ENCODE data around the gene BCL2.

Gene BCL2

DNA sequence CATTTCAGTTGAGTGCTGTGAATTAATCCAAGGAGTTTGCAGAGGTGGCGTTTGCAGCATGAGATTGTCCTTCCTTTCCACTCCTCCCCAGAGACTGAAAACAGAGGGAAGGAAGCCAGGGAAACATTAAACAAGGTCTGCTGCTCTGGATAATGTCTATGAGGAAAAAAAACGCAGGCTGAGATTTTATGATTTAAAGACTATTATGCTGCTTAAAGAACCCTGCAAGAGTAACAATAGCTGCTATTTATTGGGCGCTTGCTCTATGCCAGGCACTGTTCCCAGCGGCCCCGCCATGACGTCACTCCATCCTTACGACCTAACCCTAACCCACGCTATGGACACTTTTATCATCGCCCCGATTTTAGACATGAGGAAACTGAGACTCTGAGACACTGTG is 222.4 kb downstream of the BCL2 start:
- no peak for TF ChIP-seq ZFX (IDR thresholded peaks at IDR 0.05)
- TF ChIP-seq, protein P1, sequence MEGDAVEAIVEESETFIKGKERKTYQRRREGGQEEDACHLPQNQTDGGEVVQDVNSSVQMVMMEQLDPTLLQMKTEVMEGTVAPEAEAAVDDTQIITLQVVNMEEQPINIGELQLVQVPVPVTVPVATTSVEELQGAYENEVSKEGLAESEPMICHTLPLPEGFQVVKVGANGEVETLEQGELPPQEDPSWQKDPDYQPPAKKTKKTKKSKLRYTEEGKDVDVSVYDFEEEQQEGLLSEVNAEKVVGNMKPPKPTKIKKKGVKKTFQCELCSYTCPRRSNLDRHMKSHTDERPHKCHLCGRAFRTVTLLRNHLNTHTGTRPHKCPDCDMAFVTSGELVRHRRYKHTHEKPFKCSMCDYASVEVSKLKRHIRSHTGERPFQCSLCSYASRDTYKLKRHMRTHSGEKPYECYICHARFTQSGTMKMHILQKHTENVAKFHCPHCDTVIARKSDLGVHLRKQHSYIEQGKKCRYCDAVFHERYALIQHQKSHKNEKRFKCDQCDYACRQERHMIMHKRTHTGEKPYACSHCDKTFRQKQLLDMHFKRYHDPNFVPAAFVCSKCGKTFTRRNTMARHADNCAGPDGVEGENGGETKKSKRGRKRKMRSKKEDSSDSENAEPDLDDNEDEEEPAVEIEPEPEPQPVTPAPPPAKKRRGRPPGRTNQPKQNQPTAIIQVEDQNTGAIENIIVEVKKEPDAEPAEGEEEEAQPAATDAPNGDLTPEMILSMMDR (conservative IDR thresholded peaks at IDR 0.05), result no peak
- H3K27ac ChIP-seq, result no peak overlapping the region

DNA sequence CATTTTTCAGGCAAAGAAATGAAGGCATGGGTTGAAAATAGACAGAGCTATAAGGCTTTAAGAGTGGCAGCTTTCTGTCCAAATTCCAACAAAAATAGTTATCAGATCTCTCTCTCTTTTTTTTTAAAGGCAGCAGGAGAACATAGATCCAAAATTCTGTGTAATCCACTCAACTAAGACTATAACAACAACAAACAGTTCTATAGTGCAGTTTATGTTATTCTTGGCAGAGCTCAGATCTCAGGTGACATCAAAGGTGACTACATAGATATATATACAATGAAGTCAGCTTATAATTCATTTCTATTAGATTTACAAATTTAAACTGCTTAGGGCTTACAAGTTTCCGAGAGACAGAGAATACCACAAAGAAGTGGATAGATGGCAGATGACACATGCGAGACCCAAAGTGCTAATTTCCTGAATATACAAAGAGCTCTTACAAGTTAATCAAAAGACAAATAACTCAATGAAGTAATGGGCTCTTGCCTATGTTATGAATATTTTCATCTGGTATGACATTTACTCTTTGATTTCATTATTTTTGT is 223.2 kb downstream of the BCL2 start:
- H3K27ac ChIP-seq, result no peak overlapping the region
- TF ChIP-seq, protein P1 (conservative IDR thresholded peaks at IDR 0.05), result no peak

DNA sequence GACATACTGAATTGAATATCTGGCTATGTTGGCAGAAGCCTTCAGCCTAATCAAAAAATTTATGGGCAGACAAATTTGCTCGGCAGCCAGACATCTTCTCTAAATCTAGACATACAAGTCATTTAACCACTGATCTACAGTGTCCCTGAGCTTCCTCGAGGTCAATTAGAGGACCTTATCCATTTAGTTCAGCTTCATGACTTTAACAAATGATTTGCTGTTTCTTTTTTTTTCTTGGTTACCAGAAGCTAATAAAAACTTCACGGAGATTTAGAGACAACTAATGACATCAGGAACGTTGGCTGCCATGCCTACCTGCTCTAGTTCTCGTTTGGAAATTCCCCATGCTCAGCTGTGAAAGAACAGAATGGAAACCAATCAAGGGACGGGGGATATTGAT is 223.8 kb downstream of the BCL2 start:
- no peak overlapping the region for H3K27ac ChIP-seq
- TF ChIP-seq, protein P1 (conservative IDR thresholded peaks at IDR 0.05), result no peak
- no peak for TF ChIP-seq ZFX (IDR thresholded peaks at IDR 0.05)

DNA sequence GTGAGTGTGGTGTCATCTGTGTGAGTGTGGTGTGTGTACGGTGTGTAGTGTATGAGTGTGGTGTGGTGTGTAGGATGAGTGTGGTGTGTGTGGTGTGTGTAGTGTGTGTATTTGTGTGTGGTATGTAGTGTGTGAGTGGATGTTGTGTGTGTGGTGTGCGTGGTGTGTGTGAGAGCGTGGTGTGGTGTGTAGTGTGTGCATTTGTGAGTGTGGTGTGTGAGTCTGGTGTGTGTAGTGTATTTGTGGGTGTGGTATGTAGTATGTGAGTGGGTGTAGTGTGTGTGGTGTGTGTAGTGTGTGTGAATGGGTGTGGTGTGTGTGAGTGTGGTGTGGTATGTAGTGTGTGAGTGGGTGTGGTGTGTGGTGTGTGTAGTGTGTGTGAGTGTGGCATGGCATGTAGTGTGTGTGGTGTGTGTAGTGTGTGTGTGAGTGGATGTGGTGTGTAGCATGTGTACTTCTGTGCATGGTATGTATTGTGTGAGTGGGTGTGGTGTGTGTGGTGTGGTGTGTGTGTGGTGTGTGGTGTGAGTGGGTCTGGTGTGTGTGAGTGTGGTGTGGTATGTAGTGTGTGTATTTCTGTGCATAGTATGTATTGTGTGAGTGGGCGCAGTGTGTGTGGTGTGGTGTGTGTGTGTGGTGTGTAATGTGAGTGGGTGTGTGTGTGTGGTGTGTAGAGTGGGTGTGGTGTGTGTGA is 227.8 kb downstream of the BCL2 start:
- no peak overlapping the region for H3K27ac ChIP-seq
- TF ChIP-seq, protein P1 (conservative IDR thresholded peaks at IDR 0.05), result no peak
- no peak for TF ChIP-seq ZFX (IDR thresholded peaks at IDR 0.05)

DNA sequence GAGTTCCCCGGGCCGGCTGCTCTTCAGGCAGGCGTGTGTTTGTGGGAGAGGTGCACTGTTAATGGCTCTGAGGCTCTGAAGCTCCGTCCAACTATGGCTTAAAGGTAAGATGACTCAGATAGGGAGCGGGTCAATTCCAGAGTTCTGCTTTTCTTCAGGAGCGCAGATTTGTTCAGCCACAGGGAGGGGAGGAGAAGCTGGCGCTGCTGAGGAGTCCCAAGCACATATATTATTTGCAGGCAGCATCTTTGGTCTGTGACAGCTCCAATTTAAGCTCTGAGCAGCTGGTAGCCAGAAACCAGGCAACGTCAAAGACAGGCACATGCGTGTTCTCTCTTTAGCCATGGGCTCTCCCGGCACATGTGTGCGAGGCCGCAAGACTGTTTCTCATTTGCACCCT is 229.2 kb downstream of the BCL2 start:
- H3K27ac ChIP-seq, result no peak overlapping the region
- TF ChIP-seq ZFX (IDR thresholded peaks at IDR 0.05), result no peak
- TF ChIP-seq, protein P1 (conservative IDR thresholded peaks at IDR 0.05), result no peak

- no peak overlapping the region for H3K27ac ChIP-seq
- TF ChIP-seq, protein P1 (conservative IDR thresholded peaks at IDR 0.05), result no peak
- no peak for TF ChIP-seq ZFX (IDR thresholded peaks at IDR 0.05)
Observed at GRCh38 chr18:63089041-63089440, 230.5 kb downstream of the BCL2 start.

GRCh38 chr18:63088262-63088661 is 231.3 kb downstream of the BCL2 start:
- TF ChIP-seq, protein P1 (conservative IDR thresholded peaks at IDR 0.05), result no peak
- no peak for TF ChIP-seq ZFX (IDR thresholded peaks at IDR 0.05)
- no peak overlapping the region for H3K27ac ChIP-seq

All from C4-2B (cell line).